DMS53 treated with DMSO at 0.1 percent for 48 hours (cell line): ENCODE results near the gene VAC14.
"Not testable (repeated sequence)": the region's sequence is repeated elsewhere in the genome, so short reads cannot be mapped to it uniquely, and the experiment has no call there.

Experiments used
- DNase-seq: peaks from one replicate; lab custom pipeline; 2025; ENCODE audit not compliant: unreplicated experiment; lab: John Stamatoyannopoulos, UW

VAC14 gene

DNA sequence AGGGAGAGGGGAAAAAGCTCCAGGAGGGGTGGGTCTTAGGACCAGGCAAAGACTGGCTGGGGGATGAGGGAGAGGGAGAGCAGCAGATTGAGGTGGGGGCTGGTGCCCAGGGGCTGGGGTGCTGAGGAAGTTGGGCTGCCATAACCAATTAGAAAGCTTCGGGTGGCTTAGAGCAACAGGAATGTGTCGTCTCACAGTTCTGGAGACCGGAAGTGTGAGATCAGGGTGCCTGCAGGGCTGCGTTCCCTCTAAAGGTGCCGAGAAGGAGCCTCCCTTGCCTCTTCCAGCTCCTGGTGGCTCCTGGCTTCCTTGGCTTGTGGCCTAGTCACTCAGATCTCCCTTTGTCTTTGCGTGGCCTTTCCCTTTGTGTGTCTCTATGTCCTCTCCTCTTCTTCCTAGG is 152.4 kb downstream of the VAC14 start:
- no peak for DNase-seq

DNA sequence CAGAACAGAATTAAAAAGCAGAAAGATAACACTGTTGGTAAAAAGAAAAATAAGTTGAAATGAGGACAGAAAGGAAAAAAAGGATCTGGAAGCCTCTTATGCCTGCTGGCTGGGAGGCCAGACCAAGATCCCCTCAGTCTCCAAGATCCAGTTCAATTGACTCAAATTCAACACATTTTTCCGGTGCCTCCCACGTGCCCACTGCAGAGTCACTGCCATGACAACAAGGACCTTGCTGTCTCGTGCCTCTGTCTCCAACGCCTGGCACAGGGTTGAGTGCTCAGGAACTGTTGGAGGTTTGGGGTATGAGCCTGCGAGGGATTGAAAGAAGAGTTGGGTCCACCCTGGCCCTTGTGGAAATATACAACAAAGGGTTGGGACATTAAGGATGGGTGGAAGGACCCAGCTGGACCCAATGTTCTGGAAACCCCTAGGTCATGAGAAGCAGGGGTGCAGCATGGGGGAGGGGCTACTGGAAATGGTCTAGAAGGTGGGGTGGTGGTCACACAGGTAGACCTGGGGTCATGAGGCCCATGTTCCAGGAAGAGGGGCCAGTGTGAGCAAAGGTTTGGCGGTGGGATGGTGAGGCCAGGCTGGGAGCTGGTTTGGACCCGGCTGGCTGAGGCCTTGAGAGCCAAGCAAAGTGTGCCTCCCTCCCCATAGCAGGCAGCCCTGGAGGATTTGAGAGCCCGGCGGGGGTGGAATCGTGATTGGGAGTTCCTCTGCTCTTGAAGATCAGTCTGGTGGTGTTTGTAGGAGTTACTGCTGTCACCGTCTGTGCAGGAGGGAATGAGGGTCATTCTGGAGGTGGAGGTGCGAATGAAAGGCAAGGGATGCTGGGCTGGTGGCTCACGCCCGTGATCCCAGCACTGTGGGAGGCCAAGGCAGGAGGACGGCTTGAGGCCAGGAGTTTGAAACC is 153.3 kb downstream of the VAC14 start:
- no peak for DNase-seq

DNA sequence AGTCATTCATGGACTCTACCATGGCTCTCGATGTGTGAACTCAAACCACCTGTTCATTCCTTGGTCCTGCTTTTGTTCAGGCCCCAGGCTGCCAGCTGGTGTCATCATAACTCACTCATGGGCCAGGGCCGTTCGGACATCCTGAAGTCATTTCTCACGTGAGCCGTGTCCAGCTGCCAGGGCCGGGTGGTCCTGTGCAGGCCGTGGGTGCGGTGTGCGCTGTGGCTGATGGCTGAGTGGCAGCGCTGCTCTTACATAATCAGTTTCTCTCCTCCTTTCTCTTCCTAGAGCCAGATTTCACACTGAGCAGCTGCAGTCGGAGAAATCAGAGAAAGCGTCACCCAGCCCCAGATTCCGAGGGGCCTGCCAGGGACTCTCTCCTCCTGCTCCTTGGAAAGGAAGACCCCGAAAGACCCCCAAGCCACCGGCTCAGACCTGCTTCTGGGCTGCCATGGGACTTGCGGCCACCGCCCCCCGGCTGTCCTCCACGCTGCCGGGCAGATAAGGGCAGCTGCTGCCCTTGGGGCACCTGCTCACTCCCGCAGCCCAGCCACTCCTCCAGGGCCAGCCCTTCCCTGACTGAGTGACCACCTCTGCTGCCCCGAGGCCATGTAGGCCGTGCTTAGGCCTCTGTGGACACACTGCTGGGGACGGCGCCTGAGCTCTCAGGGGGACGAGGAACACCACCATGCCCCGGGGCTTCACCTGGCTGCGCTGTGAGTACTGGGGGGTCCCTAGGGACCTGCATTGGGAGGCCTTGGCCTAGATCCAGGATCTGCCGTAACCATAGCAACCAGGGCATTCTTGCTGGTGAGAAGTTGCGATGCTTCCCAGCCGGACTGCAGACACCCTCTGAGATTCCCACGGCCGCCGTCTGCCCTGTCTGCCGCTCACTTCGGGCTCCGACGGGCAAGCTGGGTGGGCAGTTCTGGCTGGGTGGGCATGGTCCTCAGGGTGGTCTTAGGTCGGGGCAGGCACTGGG is 154.4 kb downstream of the VAC14 start, which contains the start of gene IL34:
Gene IL34 (plus strand): TSS at position 300 of the 982 bp plus-strand sequence. CDS start 389 bp downstream, at position 689.
- DNase-seq, result peak; percentile 74

DNA sequence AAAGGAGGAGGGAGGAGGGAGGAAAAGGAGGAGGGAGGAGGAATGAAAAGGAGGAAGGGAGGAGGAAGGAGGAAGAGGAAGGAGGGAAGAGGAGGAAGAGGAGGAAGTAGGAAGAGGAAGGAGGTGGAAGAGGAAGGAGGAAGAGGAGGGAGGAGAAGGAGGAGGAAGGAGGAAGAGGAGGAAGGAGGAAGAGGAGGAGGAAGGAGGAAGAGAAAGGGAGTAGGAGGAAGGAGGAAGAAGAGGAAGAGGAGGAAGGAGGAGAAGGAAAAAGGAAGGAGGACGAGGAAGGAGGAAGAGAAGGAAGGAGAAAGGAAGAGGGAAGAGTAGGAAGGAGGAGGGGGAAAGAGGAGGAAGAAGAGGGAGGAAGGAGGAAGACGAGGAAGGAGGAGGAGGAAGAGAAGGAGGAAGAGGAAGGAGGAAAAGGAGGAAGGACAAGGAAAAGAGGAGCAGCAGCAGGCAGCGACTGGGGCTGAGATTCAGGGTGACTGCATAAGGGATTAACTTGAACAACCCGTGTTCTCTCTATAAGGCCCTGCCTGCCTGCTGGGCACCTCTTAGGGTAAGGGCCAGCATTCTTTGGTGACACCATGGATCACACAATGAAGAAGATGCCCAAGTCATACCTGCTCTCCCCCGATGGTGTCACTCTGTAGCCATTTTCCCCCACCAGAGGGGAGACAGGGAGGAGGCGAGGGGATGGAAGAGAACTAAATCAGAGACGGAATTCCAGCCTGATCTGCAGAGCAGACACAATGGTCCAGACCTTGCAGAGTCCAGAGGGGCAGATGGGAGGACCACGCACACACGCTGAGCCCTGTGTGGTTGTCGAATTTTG is 156.0 kb downstream of the VAC14 start:
- DNase-seq, result no peak

DNA sequence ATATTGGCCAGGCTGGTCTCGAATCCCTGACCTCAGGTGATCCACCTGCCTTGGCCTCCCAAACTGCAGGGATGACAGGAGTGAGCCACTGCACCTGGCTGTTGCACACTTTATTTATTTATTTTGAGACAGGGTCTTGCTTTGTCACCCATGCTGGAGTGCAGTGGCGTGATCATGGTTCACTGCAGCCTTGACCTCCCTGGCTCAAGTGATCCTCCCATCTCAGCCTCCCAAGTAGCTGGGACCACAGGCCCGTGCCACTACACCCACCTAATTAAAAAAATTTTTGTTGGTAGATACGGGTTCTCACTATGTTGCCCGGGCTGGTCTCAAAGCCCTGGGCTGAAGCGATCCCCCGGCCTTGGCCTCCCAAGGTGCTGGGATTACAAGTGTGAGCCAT is 157.7 kb downstream of the VAC14 start:
- not testable (repeated sequence) for DNase-seq

DNA sequence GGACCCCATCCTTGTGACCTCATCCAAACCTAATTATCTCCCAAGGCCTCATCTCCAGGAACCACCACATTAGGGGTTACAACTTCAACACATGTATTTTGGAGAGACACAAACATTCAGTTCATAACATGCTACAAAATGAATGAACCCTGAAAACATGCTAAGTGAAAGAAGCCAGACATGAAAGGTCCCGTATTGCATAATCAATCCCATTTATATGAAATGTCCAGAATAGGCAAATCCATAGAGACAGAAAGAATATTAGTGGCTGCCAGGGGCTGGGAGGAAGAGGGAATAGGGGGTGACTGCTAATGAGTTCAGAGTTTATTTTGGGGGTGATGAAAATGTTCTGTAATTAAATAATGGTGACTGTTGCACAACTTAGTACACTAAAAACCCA is 158.3 kb downstream of the VAC14 start:
- DNase-seq, result no peak

DNA sequence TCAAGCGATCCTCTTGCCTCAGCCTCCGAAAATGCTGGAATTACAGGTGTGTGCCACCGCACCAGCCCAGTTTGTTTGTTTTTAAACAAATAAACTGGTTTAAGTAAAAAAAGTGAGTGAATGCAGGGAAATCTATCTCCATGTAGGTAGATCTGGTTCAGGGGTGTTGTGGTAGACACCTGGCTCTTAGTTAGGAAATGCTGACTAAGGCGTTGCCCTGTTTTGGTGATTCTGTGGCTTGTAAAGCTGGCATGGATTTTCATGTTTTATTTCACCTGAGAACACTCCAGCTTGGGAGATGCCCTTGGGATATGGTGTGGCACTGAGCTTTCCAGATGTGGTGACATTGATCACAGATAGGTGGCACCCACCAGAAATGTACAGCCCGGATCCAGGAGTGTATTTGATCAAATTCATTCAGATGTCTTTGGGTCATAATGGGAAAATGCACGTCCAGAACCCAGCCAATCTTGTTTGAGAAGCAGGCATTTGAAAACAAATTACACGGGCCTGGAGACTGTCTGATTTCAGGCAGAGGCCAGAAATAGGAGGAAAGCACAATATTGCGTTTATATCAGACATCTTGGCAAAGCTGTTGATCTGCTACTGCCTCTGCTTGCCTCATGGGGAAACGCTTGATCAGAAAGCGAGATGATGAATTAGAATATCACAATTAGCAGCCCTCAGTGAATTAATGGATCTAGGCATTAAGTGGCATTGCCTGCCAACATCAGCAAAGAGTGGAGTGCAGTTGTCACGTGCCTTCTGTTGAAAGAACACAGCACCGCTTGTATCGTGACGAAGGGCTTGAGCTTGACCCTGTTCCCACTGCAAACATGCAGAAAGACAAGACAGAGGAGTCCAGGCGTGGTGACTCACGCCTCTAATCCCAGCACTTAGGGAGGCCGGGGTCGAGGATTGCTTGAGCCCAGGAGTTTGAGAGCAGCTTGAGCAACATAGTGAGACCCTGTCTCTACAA is 161.9 kb downstream of the VAC14 start:
- no peak for DNase-seq
